Activated naive CD8-positive, alpha-beta T cell treated with anti-CD3 and anti-CD28 coated beads for 36 hours (primary cell): ENCODE measurements around the gene TMEM97. TPM values are rescaled to one million over a fixed set of nuclear protein-coding genes. Genes with fewer than 3 reads are reported as not detected.
A peak's percentile ranks its signal among the peaks of the same experiment; 100 is the strongest.

Experiments
- DNase-seq: peaks from one replicate; pipeline ENCODE4 v3.0.0; 2021
- H3K27ac Mint-ChIP-seq: one replicate; pipeline ENCODE4 v1.8.0; 2022; ENCODE audit warnings: mild to moderate bottlenecking, moderate library complexity, mixed read lengths
- H3K27me3 Mint-ChIP-seq: one replicate; pipeline ENCODE4 v1.8.0; 2022; ENCODE audit warnings: mild to moderate bottlenecking, mixed read lengths
- H3K36me3 Mint-ChIP-seq: one replicate; pipeline ENCODE4 v1.8.0; 2021; ENCODE audit warnings: mild to moderate bottlenecking, mixed read lengths
- H3K4me1 Mint-ChIP-seq: one replicate; pipeline ENCODE4 v1.8.0; 2021; ENCODE audit warnings: mixed read lengths
- H3K4me3 Mint-ChIP-seq: one replicate; pipeline ENCODE4 v1.8.0; 2022; ENCODE audit warnings: mild to moderate bottlenecking, moderate library complexity, mixed read lengths
- H3K9me3 Mint-ChIP-seq: one replicate; pipeline ENCODE4 v1.8.0; 2022; ENCODE audit warnings: mixed read lengths
- total RNA-seq, 2 experiments: library from RNA; stranded (reverse); gene quantifications; one replicate each; pipeline ENCODE4 v1.2.3, GENCODE V29; 2021

The TMEM97 gene
- total RNA-seq, 2 experiments from 2014 or later: 58.1 to 58.2 TPM

DNA sequence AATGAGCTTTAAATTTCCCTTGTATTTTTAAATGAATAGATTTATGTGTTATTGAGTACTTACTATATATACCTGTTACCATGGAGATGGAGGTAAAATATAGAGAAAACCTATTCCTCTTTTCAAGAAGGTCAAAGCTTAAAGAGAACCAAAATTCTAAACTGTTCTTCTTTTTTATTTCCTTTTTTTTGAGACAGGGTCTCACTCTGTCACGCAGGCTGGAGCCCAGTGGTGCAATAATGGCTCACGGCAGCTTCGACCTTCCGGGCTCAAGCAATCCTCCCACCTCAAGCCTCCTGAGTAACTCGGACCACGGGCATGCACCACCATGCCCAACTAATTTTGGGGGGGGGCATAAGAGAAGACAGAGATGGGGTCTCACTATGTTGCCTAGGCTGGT lies 25.0 kb upstream of the TMEM97 start:
- H3K9me3 Mint-ChIP-seq: no peaks in the 10 kb centered on the region
- peaks cover 25% of the 10 kb centered on the region for H3K27me3 Mint-ChIP-seq
- H3K27ac Mint-ChIP-seq: no peak overlapping the region
- no peak for DNase-seq
- H3K4me3 Mint-ChIP-seq: no peak overlapping the region
- peaks cover 14% of the 10 kb centered on the region for H3K4me1 Mint-ChIP-seq
- H3K36me3 Mint-ChIP-seq: no peaks in the 10 kb centered on the region

DNA sequence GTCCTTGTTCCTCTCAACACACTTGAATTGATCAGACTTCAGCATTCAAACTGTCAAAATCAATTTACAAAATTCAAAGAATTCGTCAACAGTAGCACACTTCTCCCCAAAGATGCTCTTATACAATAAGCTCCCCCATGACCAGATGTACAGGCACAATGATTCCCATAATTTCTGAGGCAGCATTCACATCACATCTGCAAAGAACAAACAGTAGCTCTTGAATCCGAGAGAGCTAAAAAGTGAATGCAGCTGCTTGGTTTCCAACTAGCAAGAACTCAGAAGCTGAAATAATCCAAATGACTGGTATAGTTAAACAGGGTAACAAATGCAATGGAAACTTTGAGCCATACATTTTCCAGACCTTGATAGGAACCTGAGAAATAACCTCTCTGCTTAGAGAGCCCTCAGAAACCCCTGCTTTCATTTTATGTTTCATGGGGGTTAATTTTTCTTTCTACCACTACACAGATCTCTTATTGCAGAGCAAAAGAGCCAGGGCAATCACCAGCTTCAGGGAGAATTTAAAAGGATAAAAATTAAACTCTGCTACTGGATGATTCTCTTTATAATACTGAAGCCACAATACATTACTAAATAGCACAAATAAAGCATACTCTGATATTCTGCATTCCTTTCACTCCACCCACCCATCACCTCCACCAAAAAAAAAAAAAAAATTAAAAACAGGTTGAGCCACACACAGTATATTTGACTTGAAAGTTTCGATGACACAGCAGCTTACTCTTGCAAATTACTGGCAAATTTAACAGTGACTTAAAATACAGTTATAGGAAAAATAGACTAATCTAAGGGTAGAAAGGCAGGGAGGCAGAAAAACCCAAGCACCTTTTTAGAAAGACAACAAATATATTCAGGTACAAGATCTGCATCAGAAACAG lies 23.1 kb upstream of the TMEM97 start:
- H3K9me3 Mint-ChIP-seq: no peaks in the 10 kb centered on the region
- peaks cover 14% of the 10 kb centered on the region for H3K4me1 Mint-ChIP-seq
- H3K27ac Mint-ChIP-seq: peak overlapping the region; percentile 81
- peak overlapping the region; percentile 11 for H3K4me3 Mint-ChIP-seq
- H3K27me3 Mint-ChIP-seq: peaks cover 25% of the 10 kb centered on the region
- DNase-seq: no peak
- H3K36me3 Mint-ChIP-seq: no peaks in the 10 kb centered on the region

DNA sequence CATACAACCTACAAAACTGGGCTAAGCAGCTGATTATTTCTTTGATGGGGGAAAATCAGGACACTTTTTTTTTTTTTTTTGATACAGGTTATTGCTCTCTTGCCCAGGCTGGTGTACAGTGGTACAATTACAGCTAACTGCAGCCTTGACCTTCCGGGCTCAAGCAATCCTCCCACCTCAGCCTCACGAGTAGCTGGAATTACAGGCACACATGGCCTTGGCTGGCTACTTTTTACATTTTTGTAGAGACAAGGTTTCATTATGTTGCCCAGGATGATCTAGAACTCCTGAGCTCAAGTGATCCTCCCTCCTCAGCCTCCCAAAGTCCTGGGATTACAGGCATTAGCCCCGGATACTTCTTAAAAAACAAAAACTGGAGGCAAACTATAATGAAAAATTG lies 20.6 kb upstream of the TMEM97 start:
- H3K4me1 Mint-ChIP-seq: peaks cover 14% of the 10 kb centered on the region
- no peaks in the 10 kb centered on the region for H3K36me3 Mint-ChIP-seq
- DNase-seq: no peak
- H3K27me3 Mint-ChIP-seq: peaks cover 7% of the 10 kb centered on the region
- no peaks in the 10 kb centered on the region for H3K9me3 Mint-ChIP-seq
- H3K4me3 Mint-ChIP-seq: no peak overlapping the region
- no peak overlapping the region for H3K27ac Mint-ChIP-seq

DNA sequence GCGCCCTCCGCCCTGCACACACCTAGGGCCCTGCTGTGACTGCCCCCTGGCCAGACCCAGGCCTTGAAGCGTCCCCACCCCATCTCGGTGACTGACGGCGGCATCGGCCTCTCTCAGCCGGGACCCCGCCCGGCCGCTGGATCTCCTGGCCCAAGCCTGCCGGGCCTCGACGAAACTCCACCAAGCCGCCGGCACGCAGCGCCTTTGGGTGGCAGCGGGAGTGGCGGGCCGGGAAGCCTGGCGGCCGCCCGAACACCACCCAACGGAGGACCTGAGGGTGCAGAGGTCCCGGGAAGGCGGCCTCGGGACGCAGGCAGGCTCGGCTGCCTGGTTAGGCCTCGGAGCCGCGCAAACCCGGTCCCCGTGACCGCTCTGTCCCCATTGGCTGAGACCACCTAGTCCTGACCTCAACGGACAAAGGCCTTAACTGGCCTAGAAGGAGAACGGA lies 12.0 kb upstream of the TMEM97 start:
- Mint-ChIP-seq H3K4me3 (no peak overlapping the region), H3K27me3 (peaks cover 41% of the 10 kb centered on the region), H3K9me3 (no peaks in the 10 kb centered on the region), H3K36me3 (no peaks in the 10 kb centered on the region), H3K27ac (no peak overlapping the region), H3K4me1 (no peaks in the 10 kb centered on the region)
- DNase-seq: no peak

DNA sequence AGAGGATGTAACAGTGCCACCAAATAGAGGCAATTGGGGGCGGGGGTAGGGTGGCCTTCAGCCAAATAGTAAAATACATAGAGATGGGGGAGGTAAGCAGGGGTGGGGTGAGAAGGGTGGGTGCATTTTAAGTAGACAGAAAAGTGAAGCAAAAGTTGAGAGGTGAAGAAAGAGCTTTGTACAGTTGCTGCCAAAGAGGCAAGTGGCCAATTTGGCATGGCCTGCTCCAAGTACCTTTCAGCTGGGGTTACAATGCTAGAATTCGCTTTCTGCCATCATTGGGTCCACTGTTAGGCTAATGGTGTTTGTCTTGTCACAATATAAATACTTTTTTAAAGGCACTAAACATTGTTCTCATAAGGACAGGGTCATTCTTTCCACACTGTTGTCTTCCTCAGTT lies 5.2 kb upstream of the TMEM97 start:
- no peak for DNase-seq
- Mint-ChIP-seq H3K9me3 (no peaks in the 10 kb centered on the region), H3K4me3 (no peak overlapping the region), H3K27me3 (peaks cover 3% of the 10 kb centered on the region), H3K36me3 (peaks cover 10% of the 10 kb centered on the region), H3K4me1 (peaks cover 12% of the 10 kb centered on the region), H3K27ac (no peak overlapping the region)

DNA sequence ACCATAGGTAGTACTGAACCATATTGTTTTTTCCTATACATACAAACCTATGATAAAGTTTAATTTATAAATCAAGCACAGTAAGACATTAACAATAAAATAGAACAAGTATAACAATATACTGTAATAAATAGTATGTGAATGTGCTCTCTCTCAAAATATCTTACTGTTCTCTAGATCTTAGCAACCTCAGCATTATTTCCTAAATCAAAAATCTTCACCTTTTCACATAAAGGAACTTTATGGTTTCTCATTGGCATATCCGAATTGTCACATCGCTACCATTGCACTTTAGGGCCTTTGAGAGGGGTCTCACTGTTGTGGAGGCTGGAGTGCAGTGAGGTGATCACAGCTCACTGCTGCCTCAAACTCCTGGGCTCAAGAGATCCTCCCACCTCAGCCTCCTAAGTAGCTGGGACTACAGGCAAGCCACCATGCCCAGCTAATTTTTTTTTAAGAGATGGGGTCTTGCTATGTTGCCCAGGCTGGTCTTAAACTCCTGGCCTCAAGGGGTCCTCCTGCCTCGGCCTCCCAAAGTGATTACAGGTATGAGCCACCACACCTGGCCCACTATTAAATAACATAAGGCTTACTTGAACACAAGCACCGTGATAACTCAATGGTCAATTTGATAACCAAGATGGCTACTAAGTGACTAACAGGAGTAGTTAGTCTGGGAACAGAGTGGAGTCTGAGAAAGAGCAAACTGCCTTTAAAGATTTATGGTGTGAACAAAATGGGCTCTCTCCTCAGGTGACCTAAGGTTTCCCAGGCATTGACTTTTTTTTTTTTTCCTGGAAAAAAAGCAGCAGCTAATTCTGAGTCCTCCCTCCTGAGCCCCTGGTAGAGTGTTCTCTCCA lies 2.9 kb upstream of the TMEM97 start:
- H3K27ac Mint-ChIP-seq: no peak overlapping the region
- no peak for DNase-seq

DNA sequence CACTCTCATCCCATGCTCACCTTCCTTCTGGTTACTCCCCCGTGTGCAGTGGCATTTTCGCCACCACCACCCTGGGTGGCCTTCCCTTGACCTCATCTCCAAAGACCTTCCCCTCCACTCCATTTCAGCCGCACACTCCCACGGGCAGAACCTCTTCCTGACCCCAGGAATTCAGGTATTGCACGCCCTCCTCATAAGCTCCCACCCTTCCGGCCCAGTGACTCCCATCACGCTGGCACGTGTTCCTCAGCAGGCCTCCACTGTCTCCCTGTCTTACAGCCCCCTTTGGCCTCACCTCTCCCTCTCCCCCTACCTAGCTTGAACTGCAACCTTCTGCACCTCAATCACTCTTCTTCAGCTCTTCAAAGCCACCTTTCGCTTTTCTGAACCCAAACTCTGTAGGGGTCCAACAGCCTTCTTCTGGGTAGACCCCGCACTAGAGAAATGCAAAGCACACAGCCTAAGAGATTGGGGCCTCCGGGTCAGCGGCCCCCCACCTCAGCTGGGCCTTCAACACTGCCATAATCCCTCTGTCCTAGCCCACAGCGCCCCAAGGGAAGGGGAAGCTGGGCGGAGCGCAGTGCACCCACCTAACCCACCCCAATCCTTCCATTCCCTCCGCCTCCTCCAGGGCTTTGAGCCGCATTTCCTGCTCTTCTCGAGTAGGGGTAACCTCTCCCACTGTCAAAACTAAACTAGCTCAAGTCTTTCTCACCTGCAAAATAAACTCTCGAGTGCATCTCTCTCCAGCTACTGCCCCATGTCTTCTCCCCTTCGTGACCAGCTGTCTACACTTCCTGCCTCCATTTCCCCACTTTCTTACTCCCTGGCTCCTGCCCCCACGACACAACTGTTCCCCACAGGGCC lies 1.7 kb upstream of the TMEM97 start:
- Mint-ChIP-seq H3K27me3 (peaks cover 3% of the 10 kb centered on the region), H3K36me3 (peaks cover 29% of the 10 kb centered on the region), H3K9me3 (no peaks in the 10 kb centered on the region), H3K4me1 (peaks cover 30% of the 10 kb centered on the region), H3K27ac (peak overlapping the region; percentile 74), H3K4me3 (peak overlapping the region; percentile 87)
- DNase-seq: no peak

More for the DNA sequence above, 2.9 kb upstream of the TMEM97 start:
- Mint-ChIP-seq H3K36me3 (peaks cover 25% of the 10 kb centered on the region), H3K9me3 (no peaks in the 10 kb centered on the region), H3K27me3 (peaks cover 3% of the 10 kb centered on the region), H3K4me1 (peaks cover 24% of the 10 kb centered on the region), H3K4me3 (peak overlapping the region; percentile 15)

DNA sequence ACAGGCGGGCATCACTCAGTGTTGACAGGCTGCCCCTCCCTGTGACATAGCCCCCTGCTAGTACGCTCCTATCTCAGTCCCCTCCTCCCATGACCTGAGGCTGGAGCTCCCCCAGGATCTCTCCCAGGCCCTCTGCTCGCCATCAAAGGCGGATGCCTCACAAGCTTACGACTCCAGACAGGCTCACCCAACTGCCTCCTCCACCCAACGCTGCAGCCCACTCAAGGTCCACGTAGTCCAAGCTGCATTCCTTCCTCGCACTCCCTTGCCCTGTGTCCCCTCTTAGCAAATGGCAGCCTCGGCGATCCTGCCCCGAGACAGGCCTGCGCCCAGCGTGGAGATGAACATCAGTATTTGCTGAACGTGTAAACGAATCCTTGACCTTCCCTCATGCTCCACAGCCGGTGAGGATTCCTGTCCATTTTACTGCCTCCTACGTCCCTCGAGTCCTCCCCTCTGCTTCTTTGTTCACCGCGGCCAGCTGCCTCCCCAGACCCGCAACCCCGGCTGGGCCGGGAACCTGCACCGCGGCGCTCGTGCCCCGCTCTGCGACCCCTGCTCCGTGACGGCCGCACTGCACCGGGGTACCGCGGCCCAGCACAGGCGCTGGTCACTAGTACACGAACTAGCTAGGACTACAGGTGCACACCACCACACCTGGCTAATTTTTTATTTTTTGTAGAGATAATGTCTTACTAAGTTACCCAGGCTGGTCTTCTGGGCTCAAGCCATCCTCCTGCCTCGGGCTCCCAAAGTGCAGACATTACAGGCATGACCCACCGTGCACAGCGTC lies 838 bp upstream of the TMEM97 start:
- H3K4me3 Mint-ChIP-seq: peak overlapping the region; percentile 87
- peak; percentile 29 for DNase-seq
- peaks cover 3% of the 10 kb centered on the region for H3K27me3 Mint-ChIP-seq
- peaks cover 31% of the 10 kb centered on the region for H3K36me3 Mint-ChIP-seq
- H3K4me1 Mint-ChIP-seq: peaks cover 33% of the 10 kb centered on the region
- no peaks in the 10 kb centered on the region for H3K9me3 Mint-ChIP-seq
- H3K27ac Mint-ChIP-seq: peak overlapping the region; percentile 74

DNA sequence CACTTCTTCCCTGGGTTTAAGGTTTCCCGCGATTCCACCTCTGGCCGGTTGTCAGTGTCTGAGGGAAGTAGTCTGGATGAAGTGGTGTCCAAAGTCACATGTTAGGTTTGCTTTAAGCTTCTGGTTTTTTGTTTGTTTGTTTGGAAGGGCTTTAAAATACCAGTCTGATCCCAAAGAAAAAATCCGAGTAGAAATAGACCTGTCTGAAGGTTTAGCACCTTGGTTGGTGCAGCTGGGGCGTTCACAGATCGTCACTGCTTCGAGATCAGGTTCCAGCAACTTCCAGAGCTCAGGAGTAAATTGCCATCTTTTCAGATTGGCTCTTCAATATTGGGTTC lies 567 bp downstream of the TMEM97 start:
- peaks cover 33% of the 10 kb centered on the region for H3K4me1 Mint-ChIP-seq
- H3K36me3 Mint-ChIP-seq: peaks cover 31% of the 10 kb centered on the region
- DNase-seq: no peak
- peak overlapping the region; percentile 87 for H3K4me3 Mint-ChIP-seq
- H3K27ac Mint-ChIP-seq: peak overlapping the region; percentile 82
- no peaks in the 10 kb centered on the region for H3K27me3 Mint-ChIP-seq
- H3K9me3 Mint-ChIP-seq: no peaks in the 10 kb centered on the region

DNA sequence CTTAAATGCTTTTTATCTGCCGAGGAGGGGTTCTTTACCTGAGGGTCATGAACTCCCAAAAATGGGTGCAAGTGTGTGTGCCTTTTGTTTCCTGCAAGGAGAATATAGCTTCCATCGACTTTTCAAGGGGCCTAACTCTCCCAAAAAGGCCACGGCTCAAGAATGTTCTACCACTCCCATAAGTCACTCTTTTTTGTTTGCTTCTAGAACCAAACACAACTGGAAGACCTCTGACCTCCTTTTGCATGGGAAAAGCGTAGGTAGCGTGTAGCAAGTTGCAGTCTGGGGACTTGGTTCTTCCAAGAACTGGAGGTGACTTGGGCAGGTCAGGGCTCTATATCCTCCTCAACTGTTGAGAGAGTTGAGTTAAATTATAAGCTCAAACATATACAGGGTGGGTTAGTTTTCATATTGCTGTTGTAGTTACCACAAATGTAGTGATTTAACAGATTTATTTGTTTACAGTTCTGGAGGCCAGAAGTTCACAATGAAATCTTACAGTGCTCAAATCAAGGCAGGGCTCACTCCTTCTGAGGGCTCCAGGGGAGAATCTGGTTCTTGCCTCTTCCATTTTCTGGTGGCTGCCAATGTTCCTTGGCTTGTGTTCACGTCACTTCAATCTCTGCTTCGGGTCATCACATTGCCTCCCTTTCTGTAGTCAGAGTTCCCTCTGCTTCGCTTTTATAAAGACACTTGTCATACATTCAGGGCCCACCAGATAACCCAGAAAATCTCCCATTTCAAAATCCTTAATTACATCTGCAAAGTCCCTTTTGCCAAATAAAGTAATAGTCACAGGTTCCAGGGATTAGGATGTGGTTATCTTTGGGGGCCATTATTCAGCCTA lies 1.4 kb downstream of the TMEM97 start:
- peak overlapping the region; percentile 82 for H3K27ac Mint-ChIP-seq
- H3K36me3 Mint-ChIP-seq: peaks cover 31% of the 10 kb centered on the region
- peak overlapping the region; percentile 87 for H3K4me3 Mint-ChIP-seq
- DNase-seq: no peak
- H3K27me3 Mint-ChIP-seq: no peaks in the 10 kb centered on the region
- H3K9me3 Mint-ChIP-seq: no peaks in the 10 kb centered on the region
- peaks cover 36% of the 10 kb centered on the region for H3K4me1 Mint-ChIP-seq

DNA sequence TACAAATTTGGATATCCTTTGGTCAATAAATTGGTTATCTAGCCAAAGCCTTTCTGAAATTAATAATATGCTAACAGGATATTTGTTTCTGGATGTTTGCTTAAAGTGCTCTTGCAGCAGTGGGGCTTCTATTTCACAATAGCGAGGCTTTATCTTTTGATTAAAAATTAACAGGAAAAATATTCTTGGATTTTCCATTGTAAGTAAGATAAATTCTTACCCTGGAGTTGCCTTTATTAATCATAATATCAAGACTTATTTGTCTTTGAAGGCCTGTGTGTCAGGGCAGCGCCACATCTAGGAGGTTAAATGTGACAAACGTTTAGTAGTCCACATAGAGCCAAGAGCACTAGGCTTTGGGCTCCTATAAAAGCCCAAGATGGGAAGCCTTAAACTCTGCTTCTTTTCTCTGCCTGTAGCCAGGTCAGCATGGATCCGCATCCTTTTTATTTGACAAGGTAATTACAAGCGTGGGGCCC lies 5.3 kb downstream of the TMEM97 start:
- Mint-ChIP-seq H3K27me3 (no peaks in the 10 kb centered on the region), H3K9me3 (no peaks in the 10 kb centered on the region), H3K4me3 (no peak overlapping the region), H3K36me3 (peaks cover 36% of the 10 kb centered on the region), H3K4me1 (peaks cover 33% of the 10 kb centered on the region), H3K27ac (no peak overlapping the region)
- no peak for DNase-seq

DNA sequence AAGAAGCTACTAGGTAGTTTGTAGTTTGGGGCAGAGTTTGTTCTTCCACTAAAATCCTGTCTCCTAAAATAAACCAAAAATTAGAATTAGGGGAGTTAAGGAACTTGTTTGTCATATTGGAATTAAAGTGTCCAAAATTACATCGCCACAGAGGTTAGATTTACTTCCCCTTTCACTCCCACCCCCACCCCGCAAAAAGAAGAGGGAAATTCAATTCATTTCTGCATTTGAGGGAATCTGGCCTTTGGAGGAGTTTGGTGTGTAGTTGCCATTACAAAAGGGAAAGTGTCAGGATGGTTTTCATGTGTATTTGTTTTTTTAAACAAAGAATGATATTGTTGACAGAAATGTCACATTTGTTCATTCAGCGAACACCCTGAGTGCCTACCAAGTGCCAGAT lies 5.8 kb downstream of the TMEM97 start:
- no peak overlapping the region for H3K4me3 Mint-ChIP-seq
- H3K4me1 Mint-ChIP-seq: peaks cover 33% of the 10 kb centered on the region
- H3K27me3 Mint-ChIP-seq: no peaks in the 10 kb centered on the region
- H3K9me3 Mint-ChIP-seq: no peaks in the 10 kb centered on the region
- DNase-seq: no peak
- no peak overlapping the region for H3K27ac Mint-ChIP-seq
- peaks cover 34% of the 10 kb centered on the region for H3K36me3 Mint-ChIP-seq

DNA sequence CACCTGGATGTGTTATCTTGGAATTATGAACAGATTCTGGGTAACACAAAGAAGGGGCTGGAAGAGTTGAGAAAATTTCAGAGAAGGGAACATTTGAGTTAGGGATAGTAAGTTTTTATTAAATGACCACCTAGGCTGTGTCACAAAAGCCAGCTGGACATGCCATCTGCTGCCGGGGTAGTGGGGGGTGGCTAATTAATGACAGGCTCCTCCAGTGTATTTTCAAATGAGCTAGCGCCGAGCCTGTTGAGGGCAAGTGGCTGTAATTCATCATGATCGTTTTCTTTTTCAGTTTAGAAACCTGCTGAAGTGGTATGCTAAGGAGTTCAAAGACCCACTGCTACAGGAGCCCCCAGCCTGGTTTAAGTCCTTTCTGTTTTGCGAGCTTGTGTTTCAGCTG lies 6.2 kb downstream of the TMEM97 start:
- Mint-ChIP-seq H3K27ac (no peak overlapping the region), H3K27me3 (no peaks in the 10 kb centered on the region), H3K9me3 (no peaks in the 10 kb centered on the region), H3K36me3 (peaks cover 30% of the 10 kb centered on the region), H3K4me3 (no peak overlapping the region), H3K4me1 (peaks cover 29% of the 10 kb centered on the region)
- no peak for DNase-seq
